Heart left ventricle (tissue), 13 donors: ENCODE results near the gene ABCF3.

Experiments
- CTCF ChIP-seq, 12 donors: fragments of 200-600 bp; sonication (generic) in 4 of 12; IDR thresholded peaks; one replicate each; pipeline versions ENCODE4 v1.5.0 to v1.8.0; 2018 to 2022; ENCODE audit warnings: antibody characterized with exemption in 12 of 12, mild to moderate bottlenecking in 5 of 12
- POLR2A ChIP-seq, 2 donors: fragments of 450-650 bp; IDR thresholded peaks; one replicate each; pipeline ENCODE4 v1.6.1; 2017; ENCODE audit warnings: antibody characterized with exemption in 2 of 2, mild to moderate bottlenecking in 2 of 2, moderate library complexity in 2 of 2
- donor health status: ischemic (EF 13 %, LVEDD 7.1; RV severe dilation, severe dysfunction).
- donor health status: DM: no; HTN: yes; CAD: no.
- donor health status: DM: no; HTN: no; CAD: no.
- donor health status: ischemic (EF 25% LVEDD 6.9; RV normal size, moderate dysfunction).
- donor health status: ischemic (EF 25% LVEDD 5.7; RV mildly dilated, moderate dysfunction).
- donor health status: ischemic (EF 35%, LVEDD 5.7; RV mildly dilated, moderate dysfunction).
- donor health status: nonischemic (EF 11% LVEDD 7.7; RV severe dilation, severe dysfunction).
- donor health status: DM: yes; HTN: yes; CAD: no.
- donor health status: PGD.
- donor health status: ischemic (EF 29% LVEDD 5.4; RV normal size, mild dysfunction).
- donor health status: nonischemic (EF 23%, LVEDD 6.1; RV moderate dilation, normal function).

- TF ChIP-seq CTCF (IDR thresholded peaks at IDR 0.05) (no peak), POLR2A (IDR thresholded peaks at IDR 0.05) (peak in 1 of 2 donors; percentile 11)
These were observed at the start of gene ABCF3 for GRCh38 chr3:184186184-184186901.
